ENCODE measurements around the gene BTBD16. TPM values are rescaled to one million over a fixed set of nuclear protein-coding genes. Genes with fewer than 3 reads are reported as not detected.

The BTBD16 gene
- total and polyA plus RNA-seq, 7 experiments from 2014 or later: not detected

GRCh38 chr10:122359621-122360020 lies 88.5 kb downstream of the BTBD16 start:
- peaks cover 0 to 22% (median 10%) of the 10 kb centered on the region in 11 donors for H3K9me3 Mint-ChIP-seq
- H3K4me1 Mint-ChIP-seq: peaks cover 0 to 3% (median 0%) of the 10 kb centered on the region in 7 donors
- POLR2A ChIA-PET: interaction anchor here (0.9 kb wide), 1 partner anchor 10 kb away, joined by 4 read pairs; no protein-coding TSS in a partner anchor
- ATAC-seq (no peak), DNase-seq (no peak)
- Histone ChIP-seq H3K27ac (ENCODE audit: low read depth, low read length) (no peak overlapping the region), H3K36me3 (ENCODE audit: control insufficient read depth in 2 of 3, insufficient read depth in 3 of 3, low read length in 3 of 3) (no peaks in the 10 kb centered on the region), H3K4me3 (ENCODE audit: low read length) (no peak overlapping the region), H3K9me3 (ENCODE audit: control insufficient read depth in 2 of 3, low read length in 3 of 3) (no peaks in the 10 kb centered on the region), H3K27me3 (ENCODE audit: control insufficient read depth in 2 of 2, insufficient read depth in 2 of 2, low read length in 2 of 2) (no peaks in the 10 kb centered on the region), H3K4me1 (ENCODE audit: control insufficient read depth in 2 of 2, insufficient read depth in 2 of 2, low read length in 2 of 2) (no peaks in the 10 kb centered on the region)
- H3K4me3 Mint-ChIP-seq: no peak overlapping the region
- H3K27me3 Mint-ChIP-seq: peaks cover 0 to 12% (median 0%) of the 10 kb centered on the region in 5 donors
- intact Hi-C loops (cut with micrococcal nuclease): no loop called here
- no peak overlapping the region for H3K27ac Mint-ChIP-seq
- CTCF ChIA-PET: interaction anchor here (1.1 to 1.3 kb wide), 2 partner anchors 16 to 76 kb away, joined by 4 read pairs; no protein-coding TSS in a partner anchor
- peaks cover 0 to 10% (median 5%) of the 10 kb centered on the region in 5 donors for H3K36me3 Mint-ChIP-seq

DNA sequence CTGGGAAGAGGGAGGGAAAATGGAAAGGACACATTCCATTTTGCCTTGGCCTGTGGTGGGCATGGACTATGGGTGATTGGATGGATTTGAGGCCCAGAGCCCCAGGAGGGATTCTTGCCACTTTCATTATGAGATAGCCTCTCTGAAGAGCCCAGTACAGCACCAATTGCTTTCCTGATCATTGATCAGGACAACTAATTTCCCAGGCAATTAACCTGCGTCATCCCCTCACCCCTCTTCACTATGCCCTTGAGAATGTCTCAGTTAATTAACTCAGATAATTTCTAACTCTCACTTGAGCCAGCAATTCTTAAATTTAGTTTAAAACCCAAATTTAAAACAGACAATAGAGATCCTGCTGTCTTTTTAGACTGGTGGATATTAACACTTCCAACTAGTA lies 90.0 kb downstream of the BTBD16 start:
- Histone ChIP-seq H3K9me3 (ENCODE audit: control insufficient read depth in 2 of 3, low read length in 3 of 3) (no peaks in the 10 kb centered on the region), H3K36me3 (ENCODE audit: control insufficient read depth in 2 of 3, insufficient read depth in 3 of 3, low read length in 3 of 3) (no peaks in the 10 kb centered on the region), H3K4me1 (ENCODE audit: control insufficient read depth in 2 of 2, insufficient read depth in 2 of 2, low read length in 2 of 2) (no peaks in the 10 kb centered on the region), H3K27ac (ENCODE audit: low read depth, low read length) (no peak overlapping the region), H3K27me3 (ENCODE audit: control insufficient read depth in 2 of 2, insufficient read depth in 2 of 2, low read length in 2 of 2) (no peaks in the 10 kb centered on the region), H3K4me3 (ENCODE audit: low read length) (no peak overlapping the region)
- Mint-ChIP-seq H3K4me3 (no peak overlapping the region), H3K27ac (no peak overlapping the region), H3K36me3 (peaks cover 0 to 10% (median 5%) of the 10 kb centered on the region in 5 donors), H3K27me3 (peaks cover 0 to 15% (median 0%) of the 10 kb centered on the region in 5 donors), H3K9me3 (peaks cover 0 to 22% (median 10%) of the 10 kb centered on the region in 11 donors), H3K4me1 (peaks cover 0 to 5% (median 0%) of the 10 kb centered on the region in 7 donors)
- DNase-seq (no peak), ATAC-seq (no peak)
- intact Hi-C loops (cut with micrococcal nuclease): no loop called here
- POLR2A ChIA-PET: no interaction called here
- CTCF ChIA-PET: interaction anchor here (1.1 kb wide), 1 partner anchor 75 kb away, joined by 4 read pairs; no protein-coding TSS in a partner anchor

DNA sequence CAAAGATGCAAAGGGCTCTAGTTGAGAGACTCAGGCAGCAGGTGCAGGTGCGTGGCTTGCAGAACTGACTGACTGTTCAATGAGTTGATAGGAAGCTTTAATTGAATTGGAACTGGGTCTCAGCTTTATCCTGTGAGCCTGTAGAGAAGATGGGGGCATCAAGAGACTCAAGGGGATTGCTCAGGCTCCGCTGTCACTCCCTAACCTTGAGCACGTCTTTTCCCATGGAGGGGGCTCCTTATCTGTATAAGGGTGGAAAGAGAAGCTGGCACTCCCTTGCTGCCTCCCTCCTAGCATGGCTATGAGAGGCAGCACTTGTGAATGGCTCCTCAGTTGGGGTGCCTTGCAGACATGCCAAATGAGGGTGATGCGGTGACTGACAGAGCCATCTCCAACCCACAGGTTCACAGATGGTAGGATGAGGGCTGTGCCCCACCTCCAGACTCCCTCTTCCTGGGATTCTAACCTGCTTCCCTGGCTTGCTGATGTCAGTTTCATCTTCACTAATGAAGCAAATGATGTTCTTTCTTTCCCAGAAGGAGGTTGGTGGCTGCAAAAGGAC lies 91.0 kb downstream of the BTBD16 start:
- Histone ChIP-seq H3K4me3 (ENCODE audit: low read length) (no peak overlapping the region), H3K36me3 (ENCODE audit: control insufficient read depth in 2 of 3, insufficient read depth in 3 of 3, low read length in 3 of 3) (no peaks in the 10 kb centered on the region), H3K9me3 (ENCODE audit: control insufficient read depth in 2 of 3, low read length in 3 of 3) (no peaks in the 10 kb centered on the region), H3K27ac (ENCODE audit: low read depth, low read length) (no peak overlapping the region), H3K4me1 (ENCODE audit: control insufficient read depth in 2 of 2, insufficient read depth in 2 of 2, low read length in 2 of 2) (no peaks in the 10 kb centered on the region), H3K27me3 (ENCODE audit: control insufficient read depth in 2 of 2, insufficient read depth in 2 of 2, low read length in 2 of 2) (no peaks in the 10 kb centered on the region)
- DNase-seq: no peak
- no peak overlapping the region for H3K27ac Mint-ChIP-seq
- no peak for ATAC-seq
- H3K4me3 Mint-ChIP-seq: no peak overlapping the region
- CTCF ChIA-PET: no interaction called here
- H3K27me3 Mint-ChIP-seq: peaks cover 0 to 20% (median 3%) of the 10 kb centered on the region in 5 donors
- peaks cover 0 to 5% (median 0%) of the 10 kb centered on the region in 7 donors for H3K4me1 Mint-ChIP-seq
- POLR2A ChIA-PET: interaction anchor here (0.8 kb wide), 1 partner anchor 66 kb away, joined by 6 read pairs; no protein-coding TSS in a partner anchor
- peaks cover 0 to 14% (median 5%) of the 10 kb centered on the region in 5 donors for H3K36me3 Mint-ChIP-seq
- intact Hi-C loops (cut with micrococcal nuclease): no loop called here
- H3K9me3 Mint-ChIP-seq: peaks cover 0 to 20% (median 11%) of the 10 kb centered on the region in 11 donors

GRCh38 chr10:122362621-122363020 lies 91.5 kb downstream of the BTBD16 start:
- CTCF ChIA-PET: no interaction called here
- DNase-seq: no peak

DNA sequence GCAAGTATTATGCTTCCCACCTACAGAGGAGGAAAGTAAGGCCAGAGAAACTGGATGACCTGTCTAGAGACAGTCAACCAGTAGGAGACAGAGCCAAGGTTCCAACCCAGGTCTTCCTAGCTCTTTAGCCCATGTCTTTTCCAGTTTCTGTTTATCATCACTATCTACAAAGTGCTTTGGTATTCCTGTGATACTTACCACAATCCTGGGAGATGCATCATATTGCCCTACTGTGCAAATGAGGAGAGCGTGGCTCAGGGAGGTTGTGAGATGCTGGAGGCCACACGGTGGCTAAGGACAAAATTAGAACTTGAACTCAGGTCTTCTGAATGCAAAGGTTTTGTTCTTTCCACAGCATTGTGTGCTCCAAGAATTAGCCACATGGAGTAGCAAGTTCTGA lies 92.2 kb downstream of the BTBD16 start:
- no peak for ATAC-seq

More at GRCh38 chr10:122362621-122363020, 91.5 kb downstream of the BTBD16 start:
- no peaks in the 10 kb centered on the region for H3K27me3 ChIP-seq (ENCODE audit: control insufficient read depth in 2 of 2, insufficient read depth in 2 of 2, low read length in 2 of 2)
- H3K4me1 ChIP-seq (ENCODE audit: control insufficient read depth in 2 of 2, insufficient read depth in 2 of 2, low read length in 2 of 2): no peaks in the 10 kb centered on the region
- no peak overlapping the region for H3K27ac Mint-ChIP-seq
- ATAC-seq: no peak
- H3K9me3 ChIP-seq (ENCODE audit: control insufficient read depth in 2 of 3, low read length in 3 of 3): no peaks in the 10 kb centered on the region
- H3K4me1 Mint-ChIP-seq: peaks cover 0 to 5% (median 0%) of the 10 kb centered on the region in 7 donors
- intact Hi-C loops (cut with micrococcal nuclease): no loop called here
- peaks cover 0 to 23% (median 3%) of the 10 kb centered on the region in 5 donors for H3K27me3 Mint-ChIP-seq
- peaks cover 0 to 20% (median 11%) of the 10 kb centered on the region in 11 donors for H3K9me3 Mint-ChIP-seq
- no peak overlapping the region for H3K4me3 Mint-ChIP-seq
- H3K36me3 Mint-ChIP-seq: peaks cover 0 to 14% (median 5%) of the 10 kb centered on the region in 5 donors
- H3K4me3 ChIP-seq (ENCODE audit: low read length): no peak overlapping the region
- H3K36me3 ChIP-seq (ENCODE audit: control insufficient read depth in 2 of 3, insufficient read depth in 3 of 3, low read length in 3 of 3): no peaks in the 10 kb centered on the region
- POLR2A ChIA-PET: no interaction called here
- no peak overlapping the region for H3K27ac ChIP-seq (ENCODE audit: low read depth, low read length)

DNA sequence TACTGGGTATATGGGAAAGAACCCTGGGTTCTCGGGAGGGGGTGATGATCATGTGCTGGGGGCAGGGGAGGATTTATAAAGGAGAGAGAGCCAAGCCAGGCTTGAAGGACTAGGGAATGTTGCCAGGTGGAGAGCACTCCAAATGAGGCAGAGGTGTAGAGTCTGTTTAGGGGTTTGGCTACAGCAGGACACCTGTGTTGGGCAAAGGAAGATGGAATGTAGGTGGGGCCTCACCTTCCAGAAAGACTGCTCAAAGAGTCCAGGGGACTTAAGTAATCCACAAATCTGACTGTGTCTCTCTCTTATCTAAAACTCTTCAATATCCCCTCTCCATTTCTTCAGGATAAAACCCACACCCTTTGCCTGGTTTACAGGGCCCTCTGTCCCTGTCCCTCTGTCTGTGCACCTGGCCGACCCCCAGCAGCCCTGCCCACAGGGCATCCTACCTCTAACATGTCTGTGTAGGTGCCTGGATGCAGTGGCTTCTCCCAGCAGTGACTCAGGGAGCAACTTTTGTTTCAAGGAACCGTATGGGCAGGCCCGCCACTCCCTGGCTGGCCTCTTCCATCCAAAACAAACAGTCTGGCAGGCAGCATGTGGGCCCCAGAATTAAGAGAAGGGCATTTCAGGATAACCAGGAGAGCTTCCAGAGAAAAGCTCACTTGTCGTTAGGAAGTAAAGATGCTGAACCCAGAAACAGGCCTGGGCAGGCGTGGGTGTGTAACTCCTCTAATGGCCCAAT lies 92.8 kb downstream of the BTBD16 start:
- ChIA-PET POLR2A (no interaction called here), CTCF (no interaction called here)
- H3K4me1 ChIP-seq (ENCODE audit: control insufficient read depth in 2 of 2, insufficient read depth in 2 of 2, low read length in 2 of 2): no peaks in the 10 kb centered on the region
- no peaks in the 10 kb centered on the region for H3K9me3 ChIP-seq (ENCODE audit: control insufficient read depth in 2 of 3, low read length in 3 of 3)
- peaks cover 0 to 5% (median 1%) of the 10 kb centered on the region in 5 donors for H3K36me3 Mint-ChIP-seq
- H3K27me3 ChIP-seq (ENCODE audit: control insufficient read depth in 2 of 2, insufficient read depth in 2 of 2, low read length in 2 of 2): no peaks in the 10 kb centered on the region
- DNase-seq (peak in 1 of 9 donors; percentile 8), ATAC-seq (no peak)
- H3K27me3 Mint-ChIP-seq: peaks cover 0 to 26% (median 4%) of the 10 kb centered on the region in 5 donors
- no peak overlapping the region for H3K4me3 Mint-ChIP-seq
- H3K27ac Mint-ChIP-seq: no peak overlapping the region
- H3K36me3 ChIP-seq (ENCODE audit: control insufficient read depth in 2 of 3, insufficient read depth in 3 of 3, low read length in 3 of 3): no peaks in the 10 kb centered on the region
- no peak overlapping the region for H3K27ac ChIP-seq (ENCODE audit: low read depth, low read length)
- H3K4me1 Mint-ChIP-seq: peaks cover 0 to 5% (median 0%) of the 10 kb centered on the region in 7 donors
- peaks cover 0 to 12% (median 5%) of the 10 kb centered on the region in 11 donors for H3K9me3 Mint-ChIP-seq
- no peak overlapping the region for H3K4me3 ChIP-seq (ENCODE audit: low read length)
- intact Hi-C loops (cut with micrococcal nuclease): no loop called here

More for the DNA sequence above, 92.2 kb downstream of the BTBD16 start:
- DNase-seq: no peak
- Histone ChIP-seq H3K27me3 (ENCODE audit: control insufficient read depth in 2 of 2, insufficient read depth in 2 of 2, low read length in 2 of 2) (no peaks in the 10 kb centered on the region), H3K4me3 (ENCODE audit: low read length) (no peak overlapping the region), H3K36me3 (ENCODE audit: control insufficient read depth in 2 of 3, insufficient read depth in 3 of 3, low read length in 3 of 3) (no peaks in the 10 kb centered on the region), H3K27ac (ENCODE audit: low read depth, low read length) (no peak overlapping the region), H3K9me3 (ENCODE audit: control insufficient read depth in 2 of 3, low read length in 3 of 3) (no peaks in the 10 kb centered on the region), H3K4me1 (ENCODE audit: control insufficient read depth in 2 of 2, insufficient read depth in 2 of 2, low read length in 2 of 2) (no peaks in the 10 kb centered on the region)
- ChIA-PET CTCF (no interaction called here), POLR2A (no interaction called here)
- Mint-ChIP-seq H3K36me3 (peaks cover 0 to 11% (median 5%) of the 10 kb centered on the region in 5 donors), H3K27ac (no peak overlapping the region), H3K27me3 (peaks cover 0 to 25% (median 3%) of the 10 kb centered on the region in 5 donors), H3K4me1 (peaks cover 0 to 5% (median 0%) of the 10 kb centered on the region in 7 donors), H3K9me3 (peaks cover 0 to 18% (median 11%) of the 10 kb centered on the region in 11 donors), H3K4me3 (no peak overlapping the region)
- intact Hi-C loops (cut with micrococcal nuclease): no loop called here
